ENCODE data around the gene PDIK1L. TPM values are rescaled to one million over a fixed set of nuclear protein-coding genes. Genes with fewer than 3 reads are reported as not detected.
"Not testable (repeated sequence)": the region's sequence is repeated elsewhere in the genome, so short reads cannot be mapped to it uniquely, and the experiment has no call there.

Gene PDIK1L
- total RNA-seq, 2 experiments from 2014 or later, result 18.3 to 20.2 TPM

- H3K27me3 Mint-ChIP-seq, result peaks cover 45% of the 10 kb centered on the region
- H3K4me1 Mint-ChIP-seq, result peaks cover 17% of the 10 kb centered on the region
- no peaks in the 10 kb centered on the region for H3K9me3 Mint-ChIP-seq (ENCODE audit: low read depth)
- DNase-seq (no peak), ATAC-seq (no peak)
- no peak overlapping the region for H3K27ac Mint-ChIP-seq
- CTCF ChIA-PET, result no interaction called here
- H3K4me3 Mint-ChIP-seq, result no peak overlapping the region
- H3K36me3 Mint-ChIP-seq, result no peaks in the 10 kb centered on the region
These were observed 15.2 kb upstream of the PDIK1L start for GRCh38 chr1:26096471-26096870.

- ATAC-seq (peak; percentile 85), DNase-seq (peak; percentile 45)
- Mint-ChIP-seq H3K36me3 (no peaks in the 10 kb centered on the region), H3K4me3 (no peak overlapping the region), H3K9me3 (ENCODE audit: low read depth) (no peaks in the 10 kb centered on the region), H3K4me1 (peaks cover 17% of the 10 kb centered on the region), H3K27me3 (peaks cover 43% of the 10 kb centered on the region), H3K27ac (no peak overlapping the region)
- CTCF ChIA-PET, result interaction anchor here (1.1 to 8.5 kb wide), 4 partner anchors 46 to 72 kb away, joined by 3 to 181 read pairs (median 4); partner anchors contain the start of genes C1orf232 and ZNF593
These were observed 13.9 kb upstream of the PDIK1L start for GRCh38 chr1:26097696-26098095.

- no peak for ATAC-seq
- no peaks in the 10 kb centered on the region for H3K9me3 Mint-ChIP-seq (ENCODE audit: low read depth)
- H3K4me1 Mint-ChIP-seq, result peaks cover 17% of the 10 kb centered on the region
- peaks cover 41% of the 10 kb centered on the region for H3K27me3 Mint-ChIP-seq
- no peak overlapping the region for H3K27ac Mint-ChIP-seq
- no peak overlapping the region for H3K4me3 Mint-ChIP-seq
- CTCF ChIA-PET, result interaction anchor here (1.1 to 8.5 kb wide), 3 partner anchors 45 to 71 kb away, joined by 3 to 181 read pairs (median 7); partner anchors contain the start of gene ZNF593
- H3K36me3 Mint-ChIP-seq, result no peaks in the 10 kb centered on the region
- DNase-seq, result no peak
These were observed 13.0 kb upstream of the PDIK1L start for GRCh38 chr1:26098602-26099001.

- no peaks in the 10 kb centered on the region for H3K36me3 Mint-ChIP-seq
- ATAC-seq (no peak), DNase-seq (no peak)
- no peaks in the 10 kb centered on the region for H3K9me3 Mint-ChIP-seq (ENCODE audit: low read depth)
- peaks cover 22% of the 10 kb centered on the region for H3K4me1 Mint-ChIP-seq
- H3K27ac Mint-ChIP-seq, result no peak overlapping the region
- CTCF ChIA-PET, result interaction anchor here (1.2 to 8.5 kb wide), 4 partner anchors 28 to 70 kb away, joined by 3 to 181 read pairs (median 6); partner anchors contain the start of gene ZNF593
- peaks cover 33% of the 10 kb centered on the region for H3K27me3 Mint-ChIP-seq
- no peak overlapping the region for H3K4me3 Mint-ChIP-seq
These were observed 11.8 kb upstream of the PDIK1L start for GRCh38 chr1:26099780-26100179.

- not testable (repeated sequence) for H3K27ac Mint-ChIP-seq; ATAC-seq; H3K9me3 Mint-ChIP-seq (ENCODE audit: low read depth); H3K36me3 Mint-ChIP-seq; H3K4me3 Mint-ChIP-seq; DNase-seq
- H3K4me1 Mint-ChIP-seq, result peaks cover 26% of the 10 kb centered on the region
- CTCF ChIA-PET, result interaction anchor here (1.1 to 8.5 kb wide), 5 partner anchors 28 to 70 kb away, joined by 3 to 181 read pairs (median 4); partner anchors contain the start of gene ZNF593
- peaks cover 35% of the 10 kb centered on the region for H3K27me3 Mint-ChIP-seq
These were observed 11.4 kb upstream of the PDIK1L start for GRCh38 chr1:26100204-26100603.

GRCh38 chr1:26102119-26102518 is 9.5 kb upstream of the PDIK1L start:
- peaks cover 27% of the 10 kb centered on the region for H3K27me3 Mint-ChIP-seq
- H3K9me3 Mint-ChIP-seq (ENCODE audit: low read depth), result no peaks in the 10 kb centered on the region
- no peak overlapping the region for H3K27ac Mint-ChIP-seq
- H3K36me3 Mint-ChIP-seq, result no peaks in the 10 kb centered on the region
- ATAC-seq (no peak), DNase-seq (no peak)
- no peak overlapping the region for H3K4me3 Mint-ChIP-seq
- H3K4me1 Mint-ChIP-seq, result peaks cover 23% of the 10 kb centered on the region
- CTCF ChIA-PET, result interaction anchor here (0.6 to 8.5 kb wide), 12 partner anchors 11 to 315 kb away, joined by 3 to 181 read pairs (median 6); partner anchors contain the start of genes CEP85 and ZNF593

- no peaks in the 10 kb centered on the region for H3K36me3 Mint-ChIP-seq
- H3K4me3 Mint-ChIP-seq, result no peak overlapping the region
- CTCF ChIA-PET, result interaction anchor here (0.6 to 8.5 kb wide), 11 partner anchors 11 to 315 kb away, joined by 3 to 181 read pairs (median 7); partner anchors contain the start of genes CEP85 and ZNF593
- H3K4me1 Mint-ChIP-seq, result peaks cover 20% of the 10 kb centered on the region
- H3K27ac Mint-ChIP-seq, result no peak overlapping the region
- DNase-seq (no peak), ATAC-seq (no peak)
- H3K9me3 Mint-ChIP-seq (ENCODE audit: low read depth), result no peaks in the 10 kb centered on the region
- peaks cover 27% of the 10 kb centered on the region for H3K27me3 Mint-ChIP-seq
These were observed 9.1 kb upstream of the PDIK1L start for GRCh38 chr1:26102526-26102925.

GRCh38 chr1:26105226-26105548 is 6.4 kb upstream of the PDIK1L start:
- ATAC-seq; DNase-seq; H3K9me3 Mint-ChIP-seq (ENCODE audit: low read depth); H3K36me3 Mint-ChIP-seq; H3K4me3 Mint-ChIP-seq: not testable (repeated sequence)
- H3K4me1 Mint-ChIP-seq, result peaks cover 16% of the 10 kb centered on the region
- peak overlapping the region; percentile 4 for H3K27ac Mint-ChIP-seq
- CTCF ChIA-PET, result interaction anchor here (0.6 to 8.5 kb wide), 19 partner anchors 10 to 286 kb away, joined by 3 to 181 read pairs (median 3); partner anchors contain the start of genes CEP85, ZNF593 and ZNF593OS
- H3K27me3 Mint-ChIP-seq, result peaks cover 23% of the 10 kb centered on the region

GRCh38 chr1:26109229-26110164 is 2.1 kb upstream of the PDIK1L start:
- Mint-ChIP-seq H3K27ac (no peak overlapping the region), H3K36me3 (peaks cover 9% of the 10 kb centered on the region), H3K4me3 (peak overlapping the region; percentile 91), H3K9me3 (ENCODE audit: low read depth) (no peaks in the 10 kb centered on the region), H3K4me1 (peaks cover 32% of the 10 kb centered on the region), H3K27me3 (peaks cover 3% of the 10 kb centered on the region)
- CTCF ChIA-PET, result interaction anchor here (0.7 to 8.0 kb wide), 7 partner anchors 15 to 176 kb away, joined by 3 to 93 read pairs (median 5); partner anchors contain the start of genes CEP85 and ZNF593
- ATAC-seq, result no peak
- no peak for DNase-seq

- peak; percentile 55 for ATAC-seq
- peaks cover 14% of the 10 kb centered on the region for H3K36me3 Mint-ChIP-seq
- no peaks in the 10 kb centered on the region for H3K9me3 Mint-ChIP-seq (ENCODE audit: low read depth)
- H3K27ac Mint-ChIP-seq, result peak overlapping the region; percentile 82
- CTCF ChIA-PET, result interaction anchor here (1.0 to 8.0 kb wide), 9 partner anchors 14 to 174 kb away, joined by 3 to 93 read pairs (median 6); partner anchors contain the start of genes CEP85 and ZNF593
- H3K4me3 Mint-ChIP-seq, result peak overlapping the region; percentile 91
- DNase-seq, result peak; percentile 84
- no peaks in the 10 kb centered on the region for H3K27me3 Mint-ChIP-seq
- peaks cover 30% of the 10 kb centered on the region for H3K4me1 Mint-ChIP-seq
These were observed 694 bp upstream of the PDIK1L start for GRCh38 chr1:26110731-26111529.

GRCh38 chr1:26112407-26112775 is 767 bp downstream of the PDIK1L start:
- H3K27ac Mint-ChIP-seq, result peak overlapping the region; percentile 94
- no peak for ATAC-seq
- no peak for DNase-seq
- H3K36me3 Mint-ChIP-seq, result peaks cover 17% of the 10 kb centered on the region
- no peaks in the 10 kb centered on the region for H3K9me3 Mint-ChIP-seq (ENCODE audit: low read depth)
- CTCF ChIA-PET, result interaction anchor here (0.6 to 8.0 kb wide), 10 partner anchors 8 to 585 kb away, joined by 3 to 93 read pairs (median 4); partner anchors contain the start of genes CEP85 and ZNF593
- H3K4me1 Mint-ChIP-seq, result peaks cover 30% of the 10 kb centered on the region
- H3K27me3 Mint-ChIP-seq, result no peaks in the 10 kb centered on the region
- H3K4me3 Mint-ChIP-seq, result peak overlapping the region; percentile 91

GRCh38 chr1:26114165-26114927 is 2.7 kb downstream of the PDIK1L start:
- H3K36me3 Mint-ChIP-seq, result peaks cover 31% of the 10 kb centered on the region
- H3K27ac Mint-ChIP-seq, result no peak overlapping the region
- CTCF ChIA-PET, result interaction anchor here (0.8 to 5.5 kb wide), 8 partner anchors 10 to 120 kb away, joined by 3 to 66 read pairs (median 4); partner anchors contain the start of genes CEP85 and PAFAH2
- no peak for ATAC-seq
- H3K9me3 Mint-ChIP-seq (ENCODE audit: low read depth), result no peaks in the 10 kb centered on the region
- H3K4me3 Mint-ChIP-seq, result no peak overlapping the region
- DNase-seq, result peak; percentile 23
- H3K27me3 Mint-ChIP-seq, result no peaks in the 10 kb centered on the region
- H3K4me1 Mint-ChIP-seq, result peaks cover 37% of the 10 kb centered on the region

Measured in activated CD8-positive, alpha-beta memory T cell treated with anti-CD3 and anti-CD28 coated beads, Interleukin-2, amount 10 ng/mL, durations not matched to agents 7 days and 5 days (primary cell).